OCI-LY3 (cell line): ENCODE results near the gene SERPINE2.

ENCODE experiments used
- H2AFZ ChIP-seq: fragments of 200-600, 300-600 bp; shearing (Covaris generic); 2 replicates; pipeline ENCODE4 v1.6.0; 2014; ENCODE audit warnings: antibody characterized with exemption, low read depth, low read length
- H3K27ac ChIP-seq: fragments of 200-600, 300-600 bp; sonication (generic); 2 replicates; pipeline ENCODE4 v1.5.1; 2014; ENCODE audit warnings: mild to moderate bottlenecking, low read length, moderate library complexity, mixed read lengths
- H3K27me3 ChIP-seq: fragments of 200-600, 300-600 bp; sonication (generic); 2 replicates; pipeline ENCODE4 v1.6.1; 2014; ENCODE audit warnings: low read depth, low read length, mixed read lengths
- H3K36me3 ChIP-seq: fragments of 200-600, 300-600 bp; sonication (generic); replicated peaks from 2 replicates; pipeline ENCODE3; 2014; ENCODE audit warnings: low read depth, low read length, mixed read lengths
- H3K4me1 ChIP-seq: fragments of 300-600, 200-600 bp; sonication (generic); 2 replicates; pipeline ENCODE4 v1.6.1; 2014; ENCODE audit warnings: low read length, mixed read lengths
- H3K4me2 ChIP-seq: fragments of 200-600, 300-600 bp; sonication (generic); 2 replicates; pipeline ENCODE4 v1.6.1; 2014; ENCODE audit warnings: low read length, mixed read lengths
- H3K4me3 ChIP-seq: fragments of 300-600, 200-600 bp; sonication (generic); 2 replicates; pipeline ENCODE4 v1.5.1; 2014; ENCODE audit warnings: antibody characterized with exemption, mild to moderate bottlenecking, low read length, moderate library complexity
- H3K79me2 ChIP-seq: fragments of 300-600, 200-600 bp; shearing (Covaris generic); 2 replicates; pipeline ENCODE4 v1.6.1; 2014; ENCODE audit warnings: mild to moderate bottlenecking, low read length, mixed read lengths
- H3K9ac ChIP-seq: fragments of 300-600, 200-600 bp; shearing (Covaris generic); 2 replicates; pipeline ENCODE4 v1.6.0; 2014; ENCODE audit warnings: mild to moderate bottlenecking, low read length, moderate library complexity
- H3K9me3 ChIP-seq: fragments of 200-600, 300-600 bp; shearing (Covaris generic); 2 replicates; pipeline ENCODE4 v1.6.1; 2014; ENCODE audit warnings: low read length, mixed read lengths; ENCODE audit not compliant: insufficient read depth
- H4K20me1 ChIP-seq: fragments of 200-600, 300-600 bp; sonication (generic); 2 replicates; pipeline ENCODE4 v1.6.1; 2016; ENCODE audit warnings: low read length, mixed read lengths; ENCODE audit not compliant: insufficient read depth
- CTCF ChIP-seq: fragments of 200-600, 300-600 bp; sonication (generic); IDR thresholded peaks from 2 replicates; pipeline ENCODE4 v1.5.1; 2014; ENCODE audit warnings: antibody characterized with exemption, low read length, low read depth
- EZH2phosphoT487 ChIP-seq: fragments of 200-600 bp; shearing (Covaris generic); IDR thresholded peaks from 2 replicates; pipeline ENCODE4 v1.6.1; 2018; ENCODE audit warnings: antibody characterized with exemption, mixed run types, low read depth

SERPINE2 gene

GRCh38 chr2:223925106-223925505, 114.0 kb downstream of the SERPINE2 start:
- no peak overlapping the region for H2AFZ ChIP-seq
- no peaks in the 10 kb centered on the region for H3K4me1 ChIP-seq
- peaks cover 14% of the 10 kb centered on the region for H3K79me2 ChIP-seq

More at GRCh38 chr2:223925106-223925505, 114.0 kb downstream of the SERPINE2 start:
- H3K9ac ChIP-seq: no peak overlapping the region
- H3K27ac ChIP-seq: no peak overlapping the region
- no peak overlapping the region for H3K4me3 ChIP-seq
- TF ChIP-seq EZH2phosphoT487 (no peak), CTCF (no peak)
- peaks cover 5% of the 10 kb centered on the region; the same call in 1 of the 2 replicates for H3K9me3 ChIP-seq
- H3K4me2 ChIP-seq: no peak overlapping the region
- no peaks in the 10 kb centered on the region for H3K36me3 ChIP-seq
- H3K27me3 ChIP-seq: no peaks in the 10 kb centered on the region
- peaks cover 43% of the 10 kb centered on the region for H4K20me1 ChIP-seq
